IMR-90 (cell line): ENCODE data around the gene NGEF. TPM values are rescaled to one million over a fixed set of nuclear protein-coding genes. Genes with fewer than 3 reads are reported as not detected.

Experiments
- ATAC-seq: fragments of 200-7000 bp; cut with Tn5 transposase; 2 replicates; pipeline ENCODE4 v1.9.1; 2020; ENCODE audit warnings: low read depth, mild to moderate bottlenecking, moderate library complexity
- BruUV-seq: library from RNA; stranded (reverse); fragments of 400-500 nt; replicated peaks from 2 replicates; lab custom pipeline; 2021; lab: Mats Ljungman, UMichigan
- CTCF ChIA-PET: fragments of 300-600 bp; formaldehyde crosslinking; extraction: SDS; loops from one replicate; lab custom pipeline; 2021; ENCODE audit warnings: antibody characterized with exemption; lab: Yijun Ruan, JAX
- POLR2A ChIA-PET: fragments of 300-600 bp; sonication (Branson Sonifier 250); formaldehyde crosslinking; loops from one replicate; lab custom pipeline; 2022; ENCODE audit warnings: antibody characterized with exemption; ENCODE audit not compliant: unreplicated experiment; lab: Charles Lee
- DNase-seq: peaks from one replicate; pipeline ENCODE4 v3.0.0; 2013
- H2AFZ ChIP-seq: replicated peaks from 2 replicates; pipeline ENCODE3; 2013; ENCODE audit warnings: low read length, mild to moderate bottlenecking; ENCODE audit not compliant: poor library complexity
- H2AK5ac ChIP-seq: 2 replicates; pipeline ENCODE4 v1.6.1; 2013; ENCODE audit warnings: low read depth, low read length, inconsistent platforms
- H2AK9ac ChIP-seq: replicated peaks from 2 replicates; pipeline ENCODE3; 2013; ENCODE audit warnings: mild to moderate bottlenecking, low read depth, low read length, moderate library complexity; ENCODE audit not compliant: poor library complexity
- H2BK120ac ChIP-seq: 2 replicates; pipeline ENCODE4 v1.6.1; 2013; ENCODE audit warnings: low read depth, low read length, inconsistent platforms
- H2BK15ac ChIP-seq: 3 replicates; pipeline ENCODE4 v1.6.1; 2013; ENCODE audit warnings: low read depth, low read length, inconsistent platforms
- H2BK20ac ChIP-seq: 2 replicates; pipeline ENCODE4 v1.6.1; 2013; ENCODE audit warnings: low read depth, mild to moderate bottlenecking, inconsistent platforms, low read length, moderate library complexity
- H2BK5ac ChIP-seq: 2 replicates; pipeline ENCODE4 v1.6.1; 2013; ENCODE audit warnings: mild to moderate bottlenecking, low read depth, low read length, inconsistent platforms; ENCODE audit not compliant: poor library complexity, severe bottlenecking
- H3K14ac ChIP-seq: replicated peaks from 2 replicates; pipeline ENCODE4 v1.6.1; 2013; ENCODE audit warnings: low read depth, low read length, inconsistent platforms
- H3K18ac ChIP-seq: 2 replicates; pipeline ENCODE4 v1.6.1; 2013; ENCODE audit warnings: low read depth, low read length, control low read depth
- H3K23ac ChIP-seq: 2 replicates; pipeline ENCODE4 v1.6.1; 2013; ENCODE audit warnings: low read depth, low read length, inconsistent platforms
- H3K27ac ChIP-seq: 2 replicates; pipeline ENCODE4 v1.5.1; 2013; ENCODE audit warnings: mild to moderate bottlenecking, control low read depth, low read length; ENCODE audit not compliant: insufficient read depth
- H3K27me3 ChIP-seq: 2 replicates; pipeline ENCODE4 v1.6.1; 2013; ENCODE audit warnings: low read length; ENCODE audit not compliant: control insufficient read depth, insufficient read depth
- H3K36me3 ChIP-seq: 2 replicates; pipeline ENCODE4 v1.6.1; 2013; ENCODE audit warnings: low read length, mixed read lengths; ENCODE audit not compliant: control insufficient read depth, insufficient read depth
- H3K4ac ChIP-seq: 2 replicates; pipeline ENCODE4 v1.6.1; 2013; ENCODE audit warnings: low read depth, low read length, inconsistent platforms
- H3K4me1 ChIP-seq: 2 replicates; pipeline ENCODE4 v1.6.1; 2013; ENCODE audit warnings: low read length, mixed read lengths; ENCODE audit not compliant: control insufficient read depth, insufficient read depth
- H3K4me2 ChIP-seq: 2 replicates; pipeline ENCODE4 v1.6.1; 2013; ENCODE audit warnings: low read depth, mild to moderate bottlenecking, control low read depth, low read length, moderate library complexity
- H3K4me3 ChIP-seq: 2 replicates; pipeline ENCODE4 v1.5.1; 2013; ENCODE audit warnings: low read depth, mild to moderate bottlenecking, control low read depth, low read length, moderate library complexity; ENCODE audit not compliant: insufficient read depth
- H3K56ac ChIP-seq: 2 replicates; pipeline ENCODE4 v1.6.1; 2013; ENCODE audit warnings: low read length, inconsistent platforms; ENCODE audit not compliant: insufficient read depth; ENCODE audit errors: extremely low read depth
- H3K79me1 ChIP-seq, 2 experiments: 2 replicates each; pipeline ENCODE4 v1.6.1; 2013; ENCODE audit warnings: low read length in 2 of 2, inconsistent platforms in 1 of 2, low read depth in 1 of 2
- H3K9ac ChIP-seq: 2 replicates; pipeline ENCODE4 v1.6.1; 2013; ENCODE audit warnings: low read depth, low read length, control low read depth
- H3K9me1 ChIP-seq: 2 replicates; pipeline ENCODE4 v1.6.1; 2013; ENCODE audit warnings: low read length, inconsistent platforms; ENCODE audit not compliant: insufficient read depth
- H3K9me3 ChIP-seq: 2 replicates; pipeline ENCODE4 v1.6.1; 2013; ENCODE audit warnings: low read length; ENCODE audit not compliant: control insufficient read depth, insufficient read depth
- H4K20me1 ChIP-seq: 2 replicates; pipeline ENCODE4 v1.6.1; 2013; ENCODE audit warnings: low read length, inconsistent platforms; ENCODE audit not compliant: insufficient read depth
- H4K5ac ChIP-seq: 2 replicates; pipeline ENCODE4 v1.6.1; 2013; ENCODE audit warnings: mild to moderate bottlenecking, low read depth, low read length, control low read depth
- H4K8ac ChIP-seq, 2 experiments: 2 replicates each; pipeline ENCODE4 v1.6.1; 2013; ENCODE audit warnings: low read depth in 2 of 2, low read length in 2 of 2, control low read depth in 1 of 2, inconsistent platforms in 1 of 2
- H4K91ac ChIP-seq: 2 replicates; pipeline ENCODE4 v1.6.1; 2013; ENCODE audit warnings: low read depth, low read length, inconsistent platforms; ENCODE audit not compliant: insufficient read depth
- CHD1 ChIP-seq: IDR thresholded peaks from 2 replicates; pipeline ENCODE4 v1.6.1; 2012; ENCODE audit warnings: low read depth, low read length, improper control_type of control experiment
- SMC3 ChIP-seq: fragments of 150-350 bp; IDR thresholded peaks from 2 replicates; pipeline ENCODE4 v1.6.1; 2016; ENCODE audit warnings: low read depth, mild to moderate bottlenecking, antibody characterized with exemption, low read length, moderate library complexity
- WGBS, 2 experiments: methylation state at CpG; one replicate each; pipeline versions ENCODE4 v1.1.5 to v1.1.7; 2013; ENCODE audit warnings: missing lambda C conversion rate in 2 of 2; ENCODE audit not compliant: insufficient read length in 1 of 2; ENCODE audit errors: extremely low coverage in 2 of 2; 5-methylcytosine and 5-hydroxymethylcytosine counted together
- dilution Hi-C: fragments of 300-500 bp; cut with HindIII; formaldehyde crosslinking; loops from one replicate; pipeline ENCODE4 v1.14.3; 2018; ENCODE audit warnings: low sequenced_read_pairs; ENCODE audit not compliant: unreplicated experiment
- in situ Hi-C: fragments of 300-500 bp; cut with MboI; formaldehyde crosslinking; loops from 3 replicates; pipeline ENCODE4 v1.14.3; 2019; ENCODE audit warnings: low sequenced_read_pairs, inconsistent platforms, mixed read lengths
- intact Hi-C: fragments of 100-400 bp; cut with micrococcal nuclease; formaldehyde crosslinking; loops from 2 replicates; pipeline ENCODE4 v1.10.0; 2022
- polyA plus RNA-seq, 3 experiments: library from polyadenylated mRNA; depleted of rRNA; stranded (reverse); fragments of >200 nt; gene quantifications; 2 replicates each; pipeline ENCODE4 v1.2.3, GENCODE V29; 2012; ENCODE audit warnings: low replicate concordance in 1 of 3
- total RNA-seq: library from RNA; depleted of rRNA; stranded (reverse); fragments of >200 nt; gene quantifications from 2 replicates; pipeline ENCODE4 v1.2.3, GENCODE V29; 2012

Gene NGEF
- total and polyA plus RNA-seq, 2 of the 4 experiments (the other 2 are of a cell fraction), result 1.1 to 1.7 TPM

- Histone ChIP-seq H3K9me3 (no peaks in the 10 kb centered on the region), H3K4me2 (no peak overlapping the region), H2BK20ac (no peak overlapping the region), H3K27me3 (peaks cover 47% of the 10 kb centered on the region), H2AK9ac (no peak overlapping the region), H3K23ac (no peak overlapping the region), H3K56ac (no peak overlapping the region), H3K18ac (no peak overlapping the region), H3K4me1 (no peaks in the 10 kb centered on the region), H3K4me3 (no peak overlapping the region), H2AK5ac (no peak overlapping the region), H3K14ac (no peak overlapping the region), H4K91ac (no peak overlapping the region), H4K8ac (no peak overlapping the region), H4K20me1 (no peaks in the 10 kb centered on the region), H2BK120ac (no peak overlapping the region), H2BK15ac (no peak overlapping the region), H3K27ac (no peak overlapping the region), H3K9me1 (no peaks in the 10 kb centered on the region), H3K79me1 (no peaks in the 10 kb centered on the region), H4K5ac (no peak overlapping the region), H3K4ac (no peak overlapping the region), H3K9ac (no peak overlapping the region), H2AFZ (no peak overlapping the region), H2BK5ac (no peak overlapping the region), H3K36me3 (no peaks in the 10 kb centered on the region)
- BruUV-seq, result no TSS peak
- dilution Hi-C loops, result no loop called here
- ATAC-seq (no peak), DNase-seq (no peak)
- ChIA-PET CTCF (interaction anchor here (0.6 kb wide), 1 partner anchor 18 kb away, joined by 4 read pairs; no protein-coding TSS in a partner anchor), POLR2A (no interaction called here)
- TF ChIP-seq SMC3 (no peak), CHD1 (no peak)
- no CpG with 5 or more reads among the region's 3 CpGs for WGBS, 2 experiments
- intact Hi-C loops, result no loop called here
- in situ Hi-C loops, result no loop called here
Observed at GRCh38 chr2:233047206-233047605, 34.1 kb upstream of the NGEF start.
